Esophagus muscularis mucosa (tissue), 4 donors: ENCODE data around the gene PTPN7. TPM values are rescaled to one million over a fixed set of nuclear protein-coding genes. Genes with fewer than 3 reads are reported as not detected.

Experiments
- DNase-seq: peaks from one replicate; pipeline ENCODE4 v3.0.0-alpha.2; 2017; ENCODE audit errors: extremely low spot score
- H3K27ac ChIP-seq, 4 donors: fragments of 200-600 bp; sonication (generic); replicated peaks in 1 of 4; 1 replicate in 3 of 4; 2 replicates in 1 of 4; pipeline ENCODE4 v1.5.1; 2016 to 2019; ENCODE audit warnings: mild to moderate bottlenecking in 1 of 4
- H3K27me3 ChIP-seq, 4 donors: fragments of 200-600 bp; sonication (generic); one replicate each; pipeline versions ENCODE4 v1.5.1 to v1.6.0; 2016 to 2019
- H3K36me3 ChIP-seq, 4 donors: fragments of 200-600 bp; sonication (generic); one replicate each; pipeline ENCODE4 v1.5.1; 2016 to 2019
- H3K4me1 ChIP-seq, 4 donors: fragments of 200-600 bp; sonication (generic); one replicate each; pipeline ENCODE4 v1.5.1; 2016 to 2019
- H3K4me3 ChIP-seq, 4 donors: fragments of 200-600 bp; sonication (generic); 1 replicate in 2 of 4; 2 replicates in 2 of 4; pipeline ENCODE4 v1.5.1; 2016 to 2019; ENCODE audit warnings: mild to moderate bottlenecking in 4 of 4, moderate library complexity in 1 of 4
- H3K9me3 ChIP-seq, 4 donors: fragments of 200-600 bp; sonication (generic); 1 replicate in 3 of 4; 2 replicates in 1 of 4; pipeline ENCODE4 v1.5.1; 2016 to 2019
- CTCF ChIP-seq, 3 experiments: fragments of 200-600 bp in 2 of 3; fragments of 450-650 bp in 1 of 3; sonication (generic) in 2 of 3; IDR thresholded peaks; one replicate each; pipeline ENCODE4 v1.5.1; 2017 to 2019; ENCODE audit warnings: antibody characterized with exemption in 3 of 3, mild to moderate bottlenecking in 2 of 3, moderate library complexity in 1 of 3
- EP300 ChIP-seq: sonication (generic); formaldehyde crosslinking; IDR thresholded peaks from one replicate; pipeline ENCODE4 v1.6.1; 2017; ENCODE audit warnings: antibody characterized with exemption
- POLR2A ChIP-seq: fragments of 450-650 bp; IDR thresholded peaks from one replicate; pipeline ENCODE4 v1.6.1; 2017; ENCODE audit warnings: antibody characterized with exemption, moderate library complexity, mild to moderate bottlenecking, low read depth
- POLR2AphosphoS5 ChIP-seq, 2 donors: sonication (generic); formaldehyde crosslinking; IDR thresholded peaks; one replicate each; pipeline ENCODE4 v1.6.1; 2017; ENCODE audit warnings: antibody characterized with exemption in 2 of 2
- WGBS: methylation state at CpG from one replicate; pipeline ENCODE4 v1.1.5; 2018; 5-methylcytosine and 5-hydroxymethylcytosine counted together
- intact Hi-C: fragments of 100-400 bp; cut with DNase I; formaldehyde crosslinking; loops from one replicate; pipeline ENCODE4 v1.15.1; 2023
- total RNA-seq, 4 donors: library from RNA; depleted of rRNA; stranded (reverse); fragments of >200 nt; gene quantifications; one replicate each; pipeline versions ENCODE4 v1.1.0 to v1.2.1, GENCODE V29; 2016

The PTPN7 gene
- total RNA-seq, 4 donors from 2014 or later = 0.78 to 2.5 (median 1.3) TPM

DNA sequence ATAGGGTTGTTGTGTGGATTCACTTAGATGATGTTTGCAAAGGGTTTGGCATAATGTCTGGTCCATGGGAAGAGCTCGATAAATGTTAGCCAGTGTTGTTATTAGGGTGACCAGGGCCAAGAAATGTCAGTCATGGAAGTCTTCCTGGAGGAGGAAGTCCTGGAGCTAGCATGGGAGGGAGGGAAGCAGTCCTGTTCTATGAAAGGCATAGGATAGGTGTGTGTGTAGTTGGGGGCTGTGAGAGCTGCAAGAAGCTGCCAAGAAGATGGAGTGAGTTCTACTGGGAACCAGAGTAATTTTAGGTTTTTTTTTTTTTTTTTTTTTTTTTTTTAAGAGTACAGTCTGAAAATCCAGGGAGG, 37.9 kb upstream of the PTPN7 start:
- no peak overlapping the region for H3K27ac ChIP-seq
- 57% methylated on average over 1 of the region's 1 CpG for WGBS
- no peaks in the 10 kb centered on the region for H3K36me3 ChIP-seq
- TF ChIP-seq EP300 = no peak
- TF ChIP-seq POLR2A = no peak
- no peak for TF ChIP-seq POLR2AphosphoS5 (IDR thresholded peaks at IDR 0.05)
- no peak for TF ChIP-seq CTCF (IDR thresholded peaks at IDR 0.05)
- H3K4me1 ChIP-seq = peaks cover 8 to 23% (median 22%) of the 10 kb centered on the region in 4 donors
- DNase-seq = no peak
- H3K27me3 ChIP-seq = peaks cover 0 to 41% (median 14%) of the 10 kb centered on the region in 4 donors
- no peak overlapping the region for H3K4me3 ChIP-seq
- H3K9me3 ChIP-seq = no peaks in the 10 kb centered on the region
- intact Hi-C loops = no loop called here

DNA sequence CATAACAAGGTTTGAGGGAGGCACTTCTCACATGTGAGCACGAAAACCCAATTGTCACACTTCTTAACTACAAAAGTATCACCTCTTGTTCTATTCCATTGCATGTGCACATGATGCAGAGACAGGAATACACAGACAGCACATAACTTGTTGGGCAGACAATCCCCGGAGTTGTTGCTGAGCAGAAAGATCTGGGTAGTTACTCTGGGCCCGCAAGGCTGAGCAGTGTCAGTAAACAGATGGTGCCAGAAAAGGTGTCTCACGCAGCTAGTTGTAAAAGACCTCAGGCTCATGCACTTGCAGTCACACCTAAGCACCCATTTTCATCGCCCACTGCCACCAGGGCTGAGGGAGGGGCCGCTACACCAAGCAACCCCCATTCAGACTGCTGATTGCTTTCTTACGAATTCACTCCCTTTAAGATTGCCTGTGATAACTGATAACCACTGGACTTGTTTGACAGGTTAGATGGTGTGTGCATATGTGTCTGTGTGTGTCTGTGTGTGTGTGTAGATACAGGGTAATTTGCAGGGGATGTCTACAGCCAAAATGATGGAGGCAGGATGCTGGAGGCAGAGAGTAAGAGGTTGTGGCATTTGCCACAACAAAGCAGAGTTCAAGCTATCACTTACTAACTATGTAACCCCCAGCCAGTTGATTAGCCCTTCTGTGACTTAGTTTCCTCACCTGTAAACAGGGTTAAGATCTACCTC, 37.4 kb upstream of the PTPN7 start:
- DNase-seq = no peak
- Histone ChIP-seq H3K4me3 (no peak overlapping the region), H3K36me3 (no peaks in the 10 kb centered on the region), H3K27ac (no peak overlapping the region), H3K4me1 (peaks cover 13 to 29% (median 26%) of the 10 kb centered on the region in 4 donors), H3K27me3 (peaks cover 0 to 47% (median 19%) of the 10 kb centered on the region in 4 donors), H3K9me3 (no peaks in the 10 kb centered on the region)
- WGBS = 87% methylated on average over 7 of the region's 7 CpGs
- intact Hi-C loops = no loop called here
- TF ChIP-seq POLR2AphosphoS5 (IDR thresholded peaks at IDR 0.05) = no peak
- TF ChIP-seq CTCF (IDR thresholded peaks at IDR 0.05) = no peak

GRCh38 chr1:202194328-202194648, 33.9 kb upstream of the PTPN7 start:
- TF ChIP-seq EP300 (no peak), POLR2A (no peak), CTCF (IDR thresholded peaks at IDR 0.05) (no peak), POLR2AphosphoS5 (IDR thresholded peaks at IDR 0.05) (no peak)
- WGBS = 53% methylated on average over 10 of the region's 11 CpGs

GRCh38 chr1:202193614-202194327, 33.4 kb upstream of the PTPN7 start, which contains the start of gene LGR6:
Gene LGR6 (plus strand): TSS chr1:202193799. CDS start chr1:202193990, 191 bp downstream.
- peaks cover 0 to 53% (median 19%) of the 10 kb centered on the region in 4 donors for H3K27me3 ChIP-seq
- TF ChIP-seq POLR2A (no peak), POLR2AphosphoS5 (IDR thresholded peaks at IDR 0.05) (no peak), EP300 (no peak), CTCF (IDR thresholded peaks at IDR 0.05) (peak in 1 of 3 experiments; percentile 11)
- intact Hi-C loops = loop anchor here (2.0 kb wide), 1 partner anchor 525 kb away; no protein-coding TSS in a partner anchor
- H3K27ac ChIP-seq = no peak within 1 kb of the TSS
- no peak for DNase-seq
- no peaks in the 10 kb centered on the region for H3K36me3 ChIP-seq
- H3K4me3 ChIP-seq = peak within 1 kb of the TSS; percentile 28 to 49 (median 32)
- no peaks in the 10 kb centered on the region for H3K9me3 ChIP-seq
- 6% methylated on average over 10 of the region's 61 CpGs for WGBS
- H3K4me1 ChIP-seq = peaks cover 7 to 16% (median 15%) of the 10 kb centered on the region in 4 donors

More at GRCh38 chr1:202194328-202194648, 33.9 kb upstream of the PTPN7 start:
- DNase-seq = no peak
- H3K27ac ChIP-seq = no peak overlapping the region
- no peaks in the 10 kb centered on the region for H3K9me3 ChIP-seq
- intact Hi-C loops = no loop called here
- peaks cover 0 to 53% (median 19%) of the 10 kb centered on the region in 4 donors for H3K27me3 ChIP-seq
- no peaks in the 10 kb centered on the region for H3K36me3 ChIP-seq
- H3K4me3 ChIP-seq = peak overlapping the region in 1 of 4 donors; percentile 30
- peaks cover 9 to 18% (median 16%) of the 10 kb centered on the region in 4 donors for H3K4me1 ChIP-seq
